Testis (tissue), 2 donors: ENCODE measurements around the gene UBE2M.

Source experiments
- CTCF ChIP-seq, 3 experiments: fragments of 450-650 bp in 2 of 3; fragments of 200-600 bp in 1 of 3; sonication (generic) in 1 of 3; IDR thresholded peaks; one replicate each; pipeline ENCODE4 v1.5.1; 2016 to 2019; ENCODE audit warnings: antibody characterized with exemption in 3 of 3, mild to moderate bottlenecking in 2 of 3, moderate library complexity in 1 of 3
- POLR2A ChIP-seq: fragments of 450-650 bp; IDR thresholded peaks from one replicate; pipeline ENCODE4 v1.6.1; 2017; ENCODE audit warnings: antibody characterized with exemption, mild to moderate bottlenecking, moderate library complexity

- TF ChIP-seq CTCF (IDR thresholded peaks at IDR 0.05) (no peak), POLR2A (no peak)
Observed at GRCh38 chr19:58563034-58563573, 4.7 kb upstream of the UBE2M start.
